Osteoblast (primary cell): ENCODE data around the gene TYROBP. TPM values are rescaled to one million over a fixed set of nuclear protein-coding genes. Genes with fewer than 3 reads are reported as not detected.

ENCODE experiments used
- DNase-seq: peaks from one replicate; pipeline ENCODE4 v3.0.0; 2011; ENCODE audit warnings: low spot score, mixed read lengths; ENCODE audit not compliant: insufficient read length; ENCODE audit errors: missing footprints
- H2AFZ ChIP-seq: 2 replicates; pipeline ENCODE4 v1.6.0; 2011; ENCODE audit warnings: mild to moderate bottlenecking, low read length
- H3K27ac ChIP-seq: 2 replicates; pipeline ENCODE4 v1.5.1; 2011; ENCODE audit warnings: mild to moderate bottlenecking, low read depth, low read length, moderate library complexity
- H3K27me3 ChIP-seq: 2 replicates; pipeline ENCODE4 v1.6.0; 2012; ENCODE audit warnings: mild to moderate bottlenecking, control low read depth, inconsistent platforms, low read length, moderate library complexity; ENCODE audit not compliant: insufficient read depth
- H3K36me3 ChIP-seq: 2 replicates; pipeline ENCODE4 v1.5.1; 2011; ENCODE audit warnings: mild to moderate bottlenecking, low read length, control low read depth, moderate library complexity; ENCODE audit not compliant: insufficient read depth
- H3K4me1 ChIP-seq: 2 replicates; pipeline ENCODE4 v1.5.1; 2011; ENCODE audit warnings: mild to moderate bottlenecking, low read length, control low read depth, moderate library complexity; ENCODE audit not compliant: insufficient read depth
- H3K4me2 ChIP-seq: 2 replicates; pipeline ENCODE4 v1.6.0; 2011; ENCODE audit warnings: mild to moderate bottlenecking, low read length; ENCODE audit not compliant: insufficient read depth
- H3K4me3 ChIP-seq: fragments of 200-600 bp; sonication (generic); 3 replicates; pipeline ENCODE4 v1.5.1; 2012; ENCODE audit warnings: mild to moderate bottlenecking, low read length, inconsistent platforms; ENCODE audit not compliant: insufficient read depth
- H3K79me2 ChIP-seq: 2 replicates; pipeline ENCODE4 v1.6.0; 2012; ENCODE audit warnings: mild to moderate bottlenecking, low read length, control low read depth, inconsistent platforms; ENCODE audit not compliant: insufficient read depth
- H3K9me3 ChIP-seq: 2 replicates; pipeline ENCODE4 v1.5.1; 2011; ENCODE audit warnings: low read depth, low read length, control low read depth
- H4K20me1 ChIP-seq: 2 replicates; pipeline ENCODE4 v1.6.0; 2012; ENCODE audit warnings: mild to moderate bottlenecking, low read length, control low read depth; ENCODE audit not compliant: insufficient read depth
- total RNA-seq: library from RNA; depleted of rRNA; stranded (reverse); fragments of >200 nt; gene quantifications from 2 replicates; pipeline ENCODE4 v1.2.3, GENCODE V29; 2012
- TF ChIP-seq, protein P1 (sequence below): IDR thresholded peaks from 2 replicates; pipeline ENCODE4 v1.5.1; 2011; ENCODE audit warnings: mild to moderate bottlenecking, low read depth, low read length, moderate library complexity; ENCODE audit errors: extremely low read depth

TYROBP gene
- total RNA-seq, 1 donor = 0.36 TPM

DNA sequence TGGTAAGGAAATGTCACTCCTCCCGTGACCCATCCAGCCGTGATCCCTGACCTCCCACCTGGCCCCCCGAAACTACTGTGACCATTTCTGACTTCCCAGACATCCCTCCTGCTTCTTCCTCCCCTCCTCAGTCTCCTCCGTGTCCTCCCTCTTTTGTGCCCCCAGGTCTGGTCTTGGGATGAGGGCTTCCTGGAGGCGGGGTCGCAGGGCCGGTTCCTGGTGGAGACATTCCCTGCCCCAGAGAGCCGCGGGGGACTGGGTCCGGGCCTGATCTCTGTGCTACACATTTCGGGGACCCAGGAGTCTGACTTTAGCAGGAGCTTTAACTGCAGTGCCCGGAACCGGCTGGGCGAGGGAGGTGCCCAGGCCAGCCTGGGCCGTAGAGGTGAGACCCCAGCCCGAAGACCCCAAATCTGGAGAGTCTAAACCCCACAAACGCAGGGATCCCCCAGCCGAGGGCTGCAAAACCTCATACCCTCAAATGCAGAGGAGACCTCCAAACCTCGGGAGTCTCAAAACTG, 46.4 kb downstream of the TYROBP start:
- DNase-seq = peak; percentile 89
- Histone ChIP-seq H3K4me2 (no peak overlapping the region), H2AFZ (no peak overlapping the region), H3K36me3 (no peaks in the 10 kb centered on the region), H3K9me3 (no peaks in the 10 kb centered on the region), H3K4me1 (peaks cover 3% of the 10 kb centered on the region), H3K27me3 (peaks cover 62% of the 10 kb centered on the region), H3K4me3 (no peak overlapping the region), H4K20me1 (no peaks in the 10 kb centered on the region), H3K27ac (no peak overlapping the region), H3K79me2 (no peaks in the 10 kb centered on the region)
- TF ChIP-seq, protein P1, sequence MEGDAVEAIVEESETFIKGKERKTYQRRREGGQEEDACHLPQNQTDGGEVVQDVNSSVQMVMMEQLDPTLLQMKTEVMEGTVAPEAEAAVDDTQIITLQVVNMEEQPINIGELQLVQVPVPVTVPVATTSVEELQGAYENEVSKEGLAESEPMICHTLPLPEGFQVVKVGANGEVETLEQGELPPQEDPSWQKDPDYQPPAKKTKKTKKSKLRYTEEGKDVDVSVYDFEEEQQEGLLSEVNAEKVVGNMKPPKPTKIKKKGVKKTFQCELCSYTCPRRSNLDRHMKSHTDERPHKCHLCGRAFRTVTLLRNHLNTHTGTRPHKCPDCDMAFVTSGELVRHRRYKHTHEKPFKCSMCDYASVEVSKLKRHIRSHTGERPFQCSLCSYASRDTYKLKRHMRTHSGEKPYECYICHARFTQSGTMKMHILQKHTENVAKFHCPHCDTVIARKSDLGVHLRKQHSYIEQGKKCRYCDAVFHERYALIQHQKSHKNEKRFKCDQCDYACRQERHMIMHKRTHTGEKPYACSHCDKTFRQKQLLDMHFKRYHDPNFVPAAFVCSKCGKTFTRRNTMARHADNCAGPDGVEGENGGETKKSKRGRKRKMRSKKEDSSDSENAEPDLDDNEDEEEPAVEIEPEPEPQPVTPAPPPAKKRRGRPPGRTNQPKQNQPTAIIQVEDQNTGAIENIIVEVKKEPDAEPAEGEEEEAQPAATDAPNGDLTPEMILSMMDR = no peak

DNA sequence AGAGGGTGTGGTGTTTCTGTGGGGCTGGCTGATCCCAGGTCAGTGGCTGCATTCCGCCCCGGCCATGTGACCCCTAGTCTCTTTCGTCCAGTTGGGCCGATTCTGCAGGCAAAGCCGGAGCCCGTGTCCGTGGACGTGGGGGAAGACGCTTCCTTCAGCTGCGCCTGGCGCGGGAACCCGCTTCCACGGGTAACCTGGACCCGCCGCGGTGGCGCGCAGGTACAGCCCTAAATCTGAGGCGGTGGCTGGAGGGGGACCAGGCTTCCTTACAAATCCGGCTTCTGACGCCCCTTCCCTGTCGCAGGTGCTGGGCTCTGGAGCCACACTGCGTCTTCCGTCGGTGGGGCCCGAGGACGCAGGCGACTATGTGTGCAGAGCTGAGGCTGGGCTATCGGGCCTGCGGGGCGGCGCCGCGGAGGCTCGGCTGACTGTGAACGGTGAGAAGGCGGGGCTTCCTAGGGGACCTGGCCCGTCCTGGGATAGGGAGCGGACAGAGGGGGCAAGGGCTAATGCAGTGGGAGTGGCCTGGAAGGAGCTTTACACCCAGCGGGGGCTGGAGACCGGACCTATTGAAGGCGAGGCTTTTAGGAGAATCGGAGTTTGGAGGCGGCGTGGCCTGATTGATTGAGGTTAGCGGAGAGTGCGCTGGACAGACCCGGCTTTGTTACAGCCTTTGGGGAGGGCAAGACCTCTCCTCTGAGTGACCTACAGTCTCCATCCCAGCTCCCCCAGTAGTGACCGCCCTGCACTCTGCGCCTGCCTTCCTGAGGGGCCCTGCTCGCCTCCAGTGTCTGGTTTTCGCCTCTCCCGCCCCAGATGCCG, 47.1 kb downstream of the TYROBP start:
- H3K27me3 ChIP-seq = peaks cover 69% of the 10 kb centered on the region
- DNase-seq = peak; percentile 85
- H3K36me3 ChIP-seq = no peaks in the 10 kb centered on the region
- TF ChIP-seq, protein P1 = no peak
- no peaks in the 10 kb centered on the region for H4K20me1 ChIP-seq
- H3K4me2 ChIP-seq = no peak overlapping the region
- no peak overlapping the region for H3K27ac ChIP-seq
- H3K9me3 ChIP-seq = no peaks in the 10 kb centered on the region
- H3K4me3 ChIP-seq = no peak overlapping the region
- H2AFZ ChIP-seq = no peak overlapping the region
- H3K79me2 ChIP-seq = no peaks in the 10 kb centered on the region
- peaks cover 3% of the 10 kb centered on the region for H3K4me1 ChIP-seq

DNA sequence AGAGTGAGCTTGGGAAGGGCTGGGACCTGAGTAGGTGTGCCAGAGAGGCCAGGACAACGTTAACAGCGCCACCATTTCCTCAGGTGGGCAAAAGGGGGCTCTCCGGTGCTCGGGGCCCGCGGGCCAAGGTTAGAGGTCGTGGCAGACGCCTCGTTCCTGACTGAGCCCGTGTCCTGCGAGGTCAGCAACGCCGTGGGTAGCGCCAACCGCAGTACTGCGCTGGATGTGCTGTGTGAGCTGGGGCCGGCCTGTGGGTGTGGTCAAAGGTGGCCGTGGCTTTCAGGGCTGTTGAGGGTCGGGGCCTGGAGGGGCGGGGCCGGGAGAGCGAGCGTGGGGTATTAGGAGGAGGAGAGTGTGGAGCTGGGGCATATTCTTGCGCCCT, 47.7 kb downstream of the TYROBP start:
- H4K20me1 ChIP-seq = no peaks in the 10 kb centered on the region

DNA sequence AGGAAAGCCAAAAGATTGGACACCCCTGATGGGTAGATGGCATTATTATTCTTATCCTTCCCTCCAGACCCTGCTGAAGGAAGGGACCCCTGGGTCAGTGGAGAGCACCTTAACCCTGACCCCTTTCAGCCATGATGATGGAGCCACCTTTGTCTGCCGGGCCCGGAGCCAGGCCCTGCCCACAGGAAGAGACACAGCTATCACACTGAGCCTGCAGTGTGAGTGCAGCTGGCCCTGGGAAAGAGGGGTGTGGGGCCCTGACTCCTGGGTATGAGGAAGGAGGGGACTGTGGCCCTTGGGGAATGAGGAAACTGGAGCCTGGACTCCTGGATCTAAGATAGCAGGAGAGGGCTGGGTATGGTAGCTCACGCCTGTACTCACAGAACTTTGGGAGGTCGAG, 48.7 kb downstream of the TYROBP start:
- DNase-seq = peak; percentile 80
- Histone ChIP-seq H4K20me1 (no peaks in the 10 kb centered on the region), H3K4me1 (peaks cover 3% of the 10 kb centered on the region), H3K4me2 (no peak overlapping the region), H3K27ac (no peak overlapping the region), H3K79me2 (no peaks in the 10 kb centered on the region), H2AFZ (no peak overlapping the region), H3K36me3 (no peaks in the 10 kb centered on the region), H3K27me3 (peaks cover 79% of the 10 kb centered on the region), H3K9me3 (no peaks in the 10 kb centered on the region), H3K4me3 (no peak overlapping the region)
- TF ChIP-seq, protein P1 = no peak

More for the DNA sequence above, 47.7 kb downstream of the TYROBP start:
- Histone ChIP-seq H3K4me1 (peaks cover 3% of the 10 kb centered on the region), H2AFZ (no peak overlapping the region), H3K4me2 (no peak overlapping the region), H3K79me2 (no peaks in the 10 kb centered on the region), H3K36me3 (no peaks in the 10 kb centered on the region), H3K9me3 (no peaks in the 10 kb centered on the region), H3K27me3 (peaks cover 70% of the 10 kb centered on the region), H3K27ac (no peak overlapping the region), H3K4me3 (no peak overlapping the region)
- DNase-seq = no peak
- TF ChIP-seq, protein P1 = no peak
